IMR-90 (cell line): ENCODE measurements around the gene DRAP1. TPM values are rescaled to one million over a fixed set of nuclear protein-coding genes. Genes with fewer than 3 reads are reported as not detected.
A peak's percentile ranks its signal among the peaks of the same experiment; 100 is the strongest.

Experiments
- ATAC-seq: fragments of 200-7000 bp; cut with Tn5 transposase; 2 replicates; pipeline ENCODE4 v1.9.1; 2020; ENCODE audit warnings: low read depth, mild to moderate bottlenecking, moderate library complexity
- BruUV-seq: library from RNA; stranded (reverse); fragments of 400-500 nt; replicated peaks from 2 replicates; lab custom pipeline; 2021; lab: Mats Ljungman, UMichigan
- CTCF ChIA-PET: fragments of 300-600 bp; formaldehyde crosslinking; extraction: SDS; loops from one replicate; lab custom pipeline; 2021; ENCODE audit warnings: antibody characterized with exemption; lab: Yijun Ruan, JAX
- POLR2A ChIA-PET: fragments of 300-600 bp; sonication (Branson Sonifier 250); formaldehyde crosslinking; loops from one replicate; lab custom pipeline; 2022; ENCODE audit warnings: antibody characterized with exemption; ENCODE audit not compliant: unreplicated experiment; lab: Charles Lee
- DNase-seq: peaks from one replicate; pipeline ENCODE4 v3.0.0; 2013
- H2AFZ ChIP-seq: replicated peaks from 2 replicates; pipeline ENCODE3; 2013; ENCODE audit warnings: low read length, mild to moderate bottlenecking; ENCODE audit not compliant: poor library complexity
- H2AK5ac ChIP-seq: 2 replicates; pipeline ENCODE4 v1.6.1; 2013; ENCODE audit warnings: low read depth, low read length, inconsistent platforms
- H2AK9ac ChIP-seq: replicated peaks from 2 replicates; pipeline ENCODE3; 2013; ENCODE audit warnings: mild to moderate bottlenecking, low read depth, low read length, moderate library complexity; ENCODE audit not compliant: poor library complexity
- H2BK120ac ChIP-seq: 2 replicates; pipeline ENCODE4 v1.6.1; 2013; ENCODE audit warnings: low read depth, low read length, inconsistent platforms
- H2BK15ac ChIP-seq: 3 replicates; pipeline ENCODE4 v1.6.1; 2013; ENCODE audit warnings: low read depth, low read length, inconsistent platforms
- H2BK20ac ChIP-seq: 2 replicates; pipeline ENCODE4 v1.6.1; 2013; ENCODE audit warnings: low read depth, mild to moderate bottlenecking, inconsistent platforms, low read length, moderate library complexity
- H2BK5ac ChIP-seq: 2 replicates; pipeline ENCODE4 v1.6.1; 2013; ENCODE audit warnings: mild to moderate bottlenecking, low read depth, low read length, inconsistent platforms; ENCODE audit not compliant: poor library complexity, severe bottlenecking
- H3K14ac ChIP-seq: replicated peaks from 2 replicates; pipeline ENCODE4 v1.6.1; 2013; ENCODE audit warnings: low read depth, low read length, inconsistent platforms
- H3K18ac ChIP-seq: 2 replicates; pipeline ENCODE4 v1.6.1; 2013; ENCODE audit warnings: low read depth, low read length, control low read depth
- H3K23ac ChIP-seq: 2 replicates; pipeline ENCODE4 v1.6.1; 2013; ENCODE audit warnings: low read depth, low read length, inconsistent platforms
- H3K27ac ChIP-seq: 2 replicates; pipeline ENCODE4 v1.5.1; 2013; ENCODE audit warnings: mild to moderate bottlenecking, control low read depth, low read length; ENCODE audit not compliant: insufficient read depth
- H3K27me3 ChIP-seq: 2 replicates; pipeline ENCODE4 v1.6.1; 2013; ENCODE audit warnings: low read length; ENCODE audit not compliant: control insufficient read depth, insufficient read depth
- H3K36me3 ChIP-seq: 2 replicates; pipeline ENCODE4 v1.6.1; 2013; ENCODE audit warnings: low read length, mixed read lengths; ENCODE audit not compliant: control insufficient read depth, insufficient read depth
- H3K4ac ChIP-seq: 2 replicates; pipeline ENCODE4 v1.6.1; 2013; ENCODE audit warnings: low read depth, low read length, inconsistent platforms
- H3K4me1 ChIP-seq: 2 replicates; pipeline ENCODE4 v1.6.1; 2013; ENCODE audit warnings: low read length, mixed read lengths; ENCODE audit not compliant: control insufficient read depth, insufficient read depth
- H3K4me2 ChIP-seq: 2 replicates; pipeline ENCODE4 v1.6.1; 2013; ENCODE audit warnings: low read depth, mild to moderate bottlenecking, control low read depth, low read length, moderate library complexity
- H3K4me3 ChIP-seq: 2 replicates; pipeline ENCODE4 v1.5.1; 2013; ENCODE audit warnings: low read depth, mild to moderate bottlenecking, control low read depth, low read length, moderate library complexity; ENCODE audit not compliant: insufficient read depth
- H3K56ac ChIP-seq: 2 replicates; pipeline ENCODE4 v1.6.1; 2013; ENCODE audit warnings: low read length, inconsistent platforms; ENCODE audit not compliant: insufficient read depth; ENCODE audit errors: extremely low read depth
- H3K79me1 ChIP-seq, 2 experiments: 2 replicates each; pipeline ENCODE4 v1.6.1; 2013; ENCODE audit warnings: low read length in 2 of 2, inconsistent platforms in 1 of 2, low read depth in 1 of 2
- H3K9ac ChIP-seq: 2 replicates; pipeline ENCODE4 v1.6.1; 2013; ENCODE audit warnings: low read depth, low read length, control low read depth
- H3K9me1 ChIP-seq: 2 replicates; pipeline ENCODE4 v1.6.1; 2013; ENCODE audit warnings: low read length, inconsistent platforms; ENCODE audit not compliant: insufficient read depth
- H3K9me3 ChIP-seq: 2 replicates; pipeline ENCODE4 v1.6.1; 2013; ENCODE audit warnings: low read length; ENCODE audit not compliant: control insufficient read depth, insufficient read depth
- H4K20me1 ChIP-seq: 2 replicates; pipeline ENCODE4 v1.6.1; 2013; ENCODE audit warnings: low read length, inconsistent platforms; ENCODE audit not compliant: insufficient read depth
- H4K5ac ChIP-seq: 2 replicates; pipeline ENCODE4 v1.6.1; 2013; ENCODE audit warnings: mild to moderate bottlenecking, low read depth, low read length, control low read depth
- H4K8ac ChIP-seq, 2 experiments: 2 replicates each; pipeline ENCODE4 v1.6.1; 2013; ENCODE audit warnings: low read depth in 2 of 2, low read length in 2 of 2, control low read depth in 1 of 2, inconsistent platforms in 1 of 2
- H4K91ac ChIP-seq: 2 replicates; pipeline ENCODE4 v1.6.1; 2013; ENCODE audit warnings: low read depth, low read length, inconsistent platforms; ENCODE audit not compliant: insufficient read depth
- BHLHE40 ChIP-seq: fragments of 150-350 bp; IDR thresholded peaks from 2 replicates; pipeline ENCODE4 v1.6.1; 2016; ENCODE audit warnings: mild to moderate bottlenecking, low read depth, low read length
- CEBPB ChIP-seq: IDR thresholded peaks from 2 replicates; pipeline ENCODE4 v1.6.1; 2012; ENCODE audit warnings: low read depth, low read length, improper control_type of control experiment
- CHD1 ChIP-seq: IDR thresholded peaks from 2 replicates; pipeline ENCODE4 v1.6.1; 2012; ENCODE audit warnings: low read depth, low read length, improper control_type of control experiment
- CTCF ChIP-seq: conservative IDR thresholded peaks from 2 replicates; pipeline ENCODE4 v1.5.1; 2012; ENCODE audit warnings: mild to moderate bottlenecking, low read depth, low read length, improper control_type of control experiment
- ELK1 ChIP-seq: fragments of 150-350 bp; IDR thresholded peaks from 2 replicates; pipeline ENCODE4 v1.6.1; 2016; ENCODE audit warnings: low read depth, mild to moderate bottlenecking, low read length, moderate library complexity, borderline replicate concordance
- FOS ChIP-seq: fragments of 150-350 bp; IDR thresholded peaks from 2 replicates; pipeline ENCODE4 v1.6.1; 2016; ENCODE audit warnings: low read depth, low read length
- MAFK ChIP-seq: IDR thresholded peaks from 2 replicates; pipeline ENCODE4 v1.6.1; 2012; ENCODE audit warnings: low read depth, low read length, improper control_type of control experiment
- MXI1 ChIP-seq: IDR thresholded peaks from 2 replicates; pipeline ENCODE4 v1.6.1; 2012; ENCODE audit warnings: low read depth, mild to moderate bottlenecking, low read length, moderate library complexity, borderline replicate concordance
- POLR2A ChIP-seq: IDR thresholded peaks from 2 replicates; pipeline ENCODE4 v1.6.1; 2012; ENCODE audit warnings: mild to moderate bottlenecking, low read depth, low read length
- RCOR1 ChIP-seq: IDR thresholded peaks from 2 replicates; pipeline ENCODE4 v1.6.1; 2012; ENCODE audit warnings: mild to moderate bottlenecking, low read length, improper control_type of control experiment; ENCODE audit not compliant: insufficient replicate concordance
- RFX5 ChIP-seq: IDR thresholded peaks from 2 replicates; pipeline ENCODE4 v1.8.0; 2012; ENCODE audit warnings: low read depth, mild to moderate bottlenecking, low read length, moderate library complexity
- SMC3 ChIP-seq: fragments of 150-350 bp; IDR thresholded peaks from 2 replicates; pipeline ENCODE4 v1.6.1; 2016; ENCODE audit warnings: low read depth, mild to moderate bottlenecking, antibody characterized with exemption, low read length, moderate library complexity
- WGBS, 2 experiments: methylation state at CpG; one replicate each; pipeline versions ENCODE4 v1.1.5 to v1.1.7; 2013; ENCODE audit warnings: missing lambda C conversion rate in 2 of 2; ENCODE audit not compliant: insufficient read length in 1 of 2; ENCODE audit errors: extremely low coverage in 2 of 2; 5-methylcytosine and 5-hydroxymethylcytosine counted together
- dilution Hi-C: fragments of 300-500 bp; cut with HindIII; formaldehyde crosslinking; loops from one replicate; pipeline ENCODE4 v1.14.3; 2018; ENCODE audit warnings: low sequenced_read_pairs; ENCODE audit not compliant: unreplicated experiment
- in situ Hi-C: fragments of 300-500 bp; cut with MboI; formaldehyde crosslinking; loops from 3 replicates; pipeline ENCODE4 v1.14.3; 2019; ENCODE audit warnings: low sequenced_read_pairs, inconsistent platforms, mixed read lengths
- intact Hi-C: fragments of 100-400 bp; cut with micrococcal nuclease; formaldehyde crosslinking; loops from 2 replicates; pipeline ENCODE4 v1.10.0; 2022
- polyA plus RNA-seq, 3 experiments: library from polyadenylated mRNA; depleted of rRNA; stranded (reverse); fragments of >200 nt; gene quantifications; 2 replicates each; pipeline ENCODE4 v1.2.3, GENCODE V29; 2012; ENCODE audit warnings: low replicate concordance in 1 of 3
- total RNA-seq: library from RNA; depleted of rRNA; stranded (reverse); fragments of >200 nt; gene quantifications from 2 replicates; pipeline ENCODE4 v1.2.3, GENCODE V29; 2012
- TF ChIP-seq, protein P1 (sequence below): fragments of 150-350 bp; IDR thresholded peaks from 2 replicates; pipeline ENCODE4 v1.6.1; 2017; ENCODE audit warnings: mild to moderate bottlenecking, antibody characterized with exemption, low read length, low read depth

DRAP1 gene
- total and polyA plus RNA-seq, 2 of the 4 experiments (the other 2 are of a cell fraction), result 237 to 344 TPM

DNA sequence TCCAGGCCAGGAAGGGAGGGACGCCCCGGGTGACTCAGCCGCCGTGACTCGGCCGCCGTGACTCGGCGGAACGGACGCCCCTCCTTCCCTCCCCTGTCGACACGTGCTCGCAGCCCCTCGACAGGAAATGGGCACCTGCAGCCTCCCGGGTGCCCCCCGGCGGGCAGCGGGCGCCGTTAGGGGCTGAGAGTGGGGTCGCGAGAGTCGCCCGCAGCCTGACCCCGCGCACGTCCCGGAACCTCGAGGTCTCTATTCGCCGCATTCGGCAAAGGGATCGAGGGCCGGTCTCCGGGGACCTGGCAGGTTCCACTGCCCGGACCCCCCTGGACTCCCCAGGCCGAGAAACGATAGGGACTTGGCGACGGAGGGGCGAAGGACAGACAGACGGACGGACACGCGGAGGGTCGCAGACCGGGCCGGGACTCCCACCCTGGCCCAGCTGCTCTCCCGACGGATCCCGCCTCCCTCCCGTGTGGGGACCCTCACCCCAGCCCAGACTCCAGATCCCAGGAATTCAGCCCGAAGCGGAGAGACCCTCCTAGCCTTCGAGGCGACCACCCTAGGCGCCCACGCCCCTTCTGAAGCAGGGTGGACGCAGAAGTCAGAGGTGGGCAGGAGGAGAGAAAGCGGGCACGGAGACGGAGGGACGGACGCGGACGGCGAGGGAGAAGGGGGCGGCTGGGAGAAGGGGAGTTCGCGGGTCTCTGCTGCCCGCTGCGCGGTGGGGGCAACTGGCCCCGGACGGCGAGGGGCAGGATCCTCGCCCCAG is 19.7 kb upstream of the DRAP1 start:
- Histone ChIP-seq H2AK5ac (peak overlapping the region; percentile 99), H3K14ac (peak overlapping the region; percentile 100), H3K9me3 (no peaks in the 10 kb centered on the region), H4K20me1 (peaks cover 51% of the 10 kb centered on the region), H2BK120ac (peak overlapping the region; percentile 90), H2BK15ac (peak overlapping the region; percentile 60; the same call in 1 of the 3 replicates), H4K8ac (peak overlapping the region; percentile 88 to 93), H3K4me2 (peak overlapping the region; percentile 78), H3K4ac (peak overlapping the region; percentile 99), H3K4me1 (peaks cover 38% of the 10 kb centered on the region), H3K9ac (peak overlapping the region; percentile 99), H3K36me3 (peaks cover 21% of the 10 kb centered on the region), H3K79me1 (peaks cover 28 to 42% of the 10 kb centered on the region in 2 experiments), H4K5ac (peak overlapping the region; percentile 82), H3K23ac (peak overlapping the region; percentile 100), H3K27me3 (no peaks in the 10 kb centered on the region), H4K91ac (peak overlapping the region; percentile 97), H3K4me3 (peak overlapping the region; percentile 98), H3K9me1 (peaks cover 23% of the 10 kb centered on the region), H3K18ac (peak overlapping the region; percentile 96), H2BK5ac (peak overlapping the region; percentile 98), H2BK20ac (peak overlapping the region; percentile 58), H2AFZ (peak overlapping the region; percentile 72), H3K56ac (peak overlapping the region; percentile 99), H3K27ac (peak overlapping the region; percentile 100), H2AK9ac (peak overlapping the region; percentile 99)
- DNase-seq (peak; percentile 81), ATAC-seq (peak; percentile 37)
- in situ Hi-C loops, result no loop called here
- ChIA-PET CTCF (interaction anchor here (0.6 to 1.5 kb wide), 3 partner anchors 11 to 256 kb away, joined by 3 to 5 read pairs (median 4); partner anchors contain the start of gene FIBP), POLR2A (interaction anchor here (0.7 to 2.9 kb wide), 5 partner anchors 9 to 16 kb away, joined by 3 to 17 read pairs (median 7); partner anchors contain the start of genes CCDC85B and FIBP)
- WGBS, 2 experiments, result 0% methylated on average over 29 of the region's 78 CpGs; no CpG with 5 or more reads in 1 of the 2 experiments
- BruUV-seq, result no TSS peak
- intact Hi-C loops, result loop anchor here (2.0 kb wide), 1 partner anchor 15 kb away; no protein-coding TSS in a partner anchor
- dilution Hi-C loops, result no loop called here
- peak; percentile 94; the same call in 1 of the 2 replicates for TF ChIP-seq MXI1
- TF ChIP-seq CHD1, result no peak; the same call in none of the 2 replicates
- peak; percentile 80 for TF ChIP-seq FOS
- no peak for TF ChIP-seq ELK1
- TF ChIP-seq POLR2A, result peak; percentile 77
- TF ChIP-seq SMC3, result no peak
- no peak for TF ChIP-seq RFX5
- TF ChIP-seq CEBPB, result no peak
- peak; percentile 95 for TF ChIP-seq BHLHE40
- peak; percentile 25; the same call in 1 of the 2 replicates for TF ChIP-seq CTCF
- TF ChIP-seq RCOR1, result no peak
- TF ChIP-seq MAFK, result peak; percentile 49; the same call in 1 of the 2 replicates
- TF ChIP-seq, protein P1, sequence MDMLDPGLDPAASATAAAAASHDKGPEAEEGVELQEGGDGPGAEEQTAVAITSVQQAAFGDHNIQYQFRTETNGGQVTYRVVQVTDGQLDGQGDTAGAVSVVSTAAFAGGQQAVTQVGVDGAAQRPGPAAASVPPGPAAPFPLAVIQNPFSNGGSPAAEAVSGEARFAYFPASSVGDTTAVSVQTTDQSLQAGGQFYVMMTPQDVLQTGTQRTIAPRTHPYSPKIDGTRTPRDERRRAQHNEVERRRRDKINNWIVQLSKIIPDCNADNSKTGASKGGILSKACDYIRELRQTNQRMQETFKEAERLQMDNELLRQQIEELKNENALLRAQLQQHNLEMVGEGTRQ, result peak; percentile 62
